ENCODE results near the gene TMEM60. TPM values are rescaled to one million over a fixed set of nuclear protein-coding genes. Genes with fewer than 3 reads are reported as not detected.

Gene TMEM60
- total and polyA plus RNA-seq, 2 experiments from 2014 or later: 12.6 to 44.4 TPM

GRCh38 chr7:77823787-77824186 is 25.6 kb upstream of the TMEM60 start:
- H3K4me3 ChIP-seq: no peak overlapping the region
- H3K36me3 ChIP-seq: no peaks in the 10 kb centered on the region
- no peak overlapping the region for H3K27ac ChIP-seq
- no peak for TF ChIP-seq CTCF (IDR thresholded peaks at IDR 0.05; ENCODE audit: low read depth, low read length)
- DNase-seq (ENCODE audit: low read depth in 1 of 2, low spot score in 1 of 2): no peak
- no peaks in the 10 kb centered on the region for H3K27me3 ChIP-seq
- H3K9me3 ChIP-seq (ENCODE audit: low read depth): no peaks in the 10 kb centered on the region
- no peaks in the 10 kb centered on the region for H3K4me1 ChIP-seq (ENCODE audit: low read depth)

GRCh38 chr7:77822269-77822668 is 24.0 kb upstream of the TMEM60 start:
- H3K4me3 ChIP-seq: no peak overlapping the region
- H3K9me3 ChIP-seq (ENCODE audit: low read depth): no peaks in the 10 kb centered on the region
- no peaks in the 10 kb centered on the region for H3K27me3 ChIP-seq
- H3K27ac ChIP-seq: no peak overlapping the region
- no peak for DNase-seq (ENCODE audit: low read depth in 1 of 2, low spot score in 1 of 2)
- no peaks in the 10 kb centered on the region for H3K36me3 ChIP-seq
- H3K4me1 ChIP-seq (ENCODE audit: low read depth): no peaks in the 10 kb centered on the region
- no peak for TF ChIP-seq CTCF (IDR thresholded peaks at IDR 0.05; ENCODE audit: low read depth, low read length)

- no peak overlapping the region for H3K4me3 ChIP-seq
- no peak for TF ChIP-seq CTCF (IDR thresholded peaks at IDR 0.05; ENCODE audit: low read depth, low read length)
- no peaks in the 10 kb centered on the region for H3K4me1 ChIP-seq (ENCODE audit: low read depth)
- H3K27me3 ChIP-seq: no peaks in the 10 kb centered on the region
- no peaks in the 10 kb centered on the region for H3K9me3 ChIP-seq (ENCODE audit: low read depth)
- no peaks in the 10 kb centered on the region for H3K36me3 ChIP-seq
- no peak for DNase-seq (ENCODE audit: low read depth in 1 of 2, low spot score in 1 of 2)
- no peak overlapping the region for H3K27ac ChIP-seq
Measured at GRCh38 chr7:77820967-77821366, 22.7 kb upstream of the TMEM60 start.

- H3K4me3 ChIP-seq: no peak overlapping the region
- no peaks in the 10 kb centered on the region for H3K4me1 ChIP-seq (ENCODE audit: low read depth)
- TF ChIP-seq CTCF (IDR thresholded peaks at IDR 0.05; ENCODE audit: low read depth, low read length): no peak
- H3K36me3 ChIP-seq: no peaks in the 10 kb centered on the region
- no peaks in the 10 kb centered on the region for H3K27me3 ChIP-seq
- no peak for DNase-seq (ENCODE audit: low read depth in 1 of 2, low spot score in 1 of 2)
- H3K27ac ChIP-seq: no peak overlapping the region
- H3K9me3 ChIP-seq (ENCODE audit: low read depth): no peaks in the 10 kb centered on the region
Measured at GRCh38 chr7:77819021-77819420, 20.8 kb upstream of the TMEM60 start.

- TF ChIP-seq CTCF (IDR thresholded peaks at IDR 0.05; ENCODE audit: low read depth, low read length): no peak
Measured at GRCh38 chr7:77813180-77813579, 14.9 kb upstream of the TMEM60 start.

GRCh38 chr7:77812290-77812685 is 14.1 kb upstream of the TMEM60 start:
- Histone ChIP-seq H3K4me1 (ENCODE audit: low read depth) (no peaks in the 10 kb centered on the region), H3K4me3 (no peak overlapping the region), H3K27ac (no peak overlapping the region), H3K36me3 (no peaks in the 10 kb centered on the region), H3K27me3 (no peaks in the 10 kb centered on the region), H3K9me3 (ENCODE audit: low read depth) (no peaks in the 10 kb centered on the region)
- no peak for TF ChIP-seq CTCF (IDR thresholded peaks at IDR 0.05; ENCODE audit: low read depth, low read length)
- peak in 1 of 2 donors; percentile 40 for DNase-seq (ENCODE audit: low read depth in 1 of 2, low spot score in 1 of 2)

More at GRCh38 chr7:77813180-77813579, 14.9 kb upstream of the TMEM60 start:
- Histone ChIP-seq H3K36me3 (no peaks in the 10 kb centered on the region), H3K27me3 (no peaks in the 10 kb centered on the region), H3K4me3 (no peak overlapping the region), H3K9me3 (ENCODE audit: low read depth) (no peaks in the 10 kb centered on the region), H3K4me1 (ENCODE audit: low read depth) (no peaks in the 10 kb centered on the region), H3K27ac (no peak overlapping the region)
- DNase-seq (ENCODE audit: low read depth in 1 of 2, low spot score in 1 of 2): no peak
